ENCODE results near the gene PDZD2. TPM values are rescaled to one million over a fixed set of nuclear protein-coding genes. Genes with fewer than 3 reads are reported as not detected.

The PDZD2 gene
- total RNA-seq, 4 donors from 2014 or later: 10.2 to 15.0 (median 12.2) TPM

DNA sequence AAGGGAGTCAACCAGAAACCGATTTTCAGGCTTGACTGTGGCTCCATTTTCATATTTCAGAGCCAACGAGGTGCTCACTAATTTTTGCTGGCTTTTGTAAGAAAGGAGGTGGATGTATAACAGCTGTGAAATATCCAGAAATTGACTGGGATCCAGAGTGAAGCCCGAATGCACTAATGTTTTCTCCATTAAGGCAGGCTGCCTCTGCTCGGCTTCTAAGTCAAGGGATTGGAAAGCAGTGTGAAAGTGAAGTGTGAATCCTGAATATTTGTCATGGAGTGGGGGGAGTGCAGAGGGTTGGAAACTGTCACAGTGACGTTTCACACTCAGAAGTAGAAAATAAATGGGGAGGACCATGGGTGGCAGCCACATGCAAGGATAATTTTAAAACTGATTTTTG is 297.8 kb downstream of the PDZD2 start:
- Histone ChIP-seq H3K9me3 (no peaks in the 10 kb centered on the region), H3K27me3 (no peaks in the 10 kb centered on the region), H3K4me3 (peak overlapping the region in 3 of 4 donors; percentile 1 to 7 (median 4)), H3K4me1 (peaks cover 7 to 24% (median 16%) of the 10 kb centered on the region in 4 donors), H3K27ac (replicated peaks in 1 of 4) (no peak overlapping the region), H3K36me3 (no peaks in the 10 kb centered on the region)
- no peak for DNase-seq (ENCODE audit: extremely low spot score)
- whole genome bisulfite sequencing: 30% methylated on average over 5 of the region's 5 CpGs
- intact Hi-C loops (cut with DNase I): loop anchor here (5.0 kb wide), 1 partner anchor 91 kb away; no protein-coding TSS in a partner anchor
- no peak for TF ChIP-seq EP300 (IDR thresholded peaks at IDR 0.05)
- no peak for TF ChIP-seq POLR2A (IDR thresholded peaks at IDR 0.05; ENCODE audit: low read depth)
- TF ChIP-seq, protein P1, sequence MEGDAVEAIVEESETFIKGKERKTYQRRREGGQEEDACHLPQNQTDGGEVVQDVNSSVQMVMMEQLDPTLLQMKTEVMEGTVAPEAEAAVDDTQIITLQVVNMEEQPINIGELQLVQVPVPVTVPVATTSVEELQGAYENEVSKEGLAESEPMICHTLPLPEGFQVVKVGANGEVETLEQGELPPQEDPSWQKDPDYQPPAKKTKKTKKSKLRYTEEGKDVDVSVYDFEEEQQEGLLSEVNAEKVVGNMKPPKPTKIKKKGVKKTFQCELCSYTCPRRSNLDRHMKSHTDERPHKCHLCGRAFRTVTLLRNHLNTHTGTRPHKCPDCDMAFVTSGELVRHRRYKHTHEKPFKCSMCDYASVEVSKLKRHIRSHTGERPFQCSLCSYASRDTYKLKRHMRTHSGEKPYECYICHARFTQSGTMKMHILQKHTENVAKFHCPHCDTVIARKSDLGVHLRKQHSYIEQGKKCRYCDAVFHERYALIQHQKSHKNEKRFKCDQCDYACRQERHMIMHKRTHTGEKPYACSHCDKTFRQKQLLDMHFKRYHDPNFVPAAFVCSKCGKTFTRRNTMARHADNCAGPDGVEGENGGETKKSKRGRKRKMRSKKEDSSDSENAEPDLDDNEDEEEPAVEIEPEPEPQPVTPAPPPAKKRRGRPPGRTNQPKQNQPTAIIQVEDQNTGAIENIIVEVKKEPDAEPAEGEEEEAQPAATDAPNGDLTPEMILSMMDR (IDR thresholded peaks at IDR 0.05): no peak
- TF ChIP-seq POLR2AphosphoS5 (IDR thresholded peaks at IDR 0.05): no peak

DNA sequence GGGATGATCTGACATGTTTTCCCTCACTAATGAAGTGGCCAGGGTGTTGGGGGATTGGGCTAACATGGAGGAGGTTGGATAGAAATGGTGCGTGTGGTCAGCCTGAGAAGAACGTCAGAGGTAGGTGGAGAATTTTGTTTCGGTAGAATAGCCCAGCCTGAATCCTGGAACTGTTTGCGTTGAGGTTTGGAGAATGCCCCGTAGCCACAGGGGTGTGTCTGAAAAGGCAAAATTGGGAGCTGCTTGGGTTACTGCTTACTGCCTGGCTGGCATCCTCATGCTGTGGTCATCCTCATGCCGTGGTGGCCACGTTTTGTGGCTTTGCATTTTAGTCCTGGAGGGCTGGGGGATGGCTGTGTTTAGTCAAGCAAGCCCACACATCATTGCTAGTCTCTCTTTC is 298.3 kb downstream of the PDZD2 start:
- TF ChIP-seq EP300 (IDR thresholded peaks at IDR 0.05) (no peak), POLR2A (IDR thresholded peaks at IDR 0.05; ENCODE audit: low read depth) (no peak), POLR2AphosphoS5 (IDR thresholded peaks at IDR 0.05) (no peak)
- TF ChIP-seq, protein P1 (IDR thresholded peaks at IDR 0.05): no peak
- H3K4me3 ChIP-seq: peak overlapping the region in 2 of 4 donors; percentile 1 to 7
- intact Hi-C loops (cut with DNase I): loop anchor here (5.0 kb wide), 1 partner anchor 90 kb away; no protein-coding TSS in a partner anchor
- no peaks in the 10 kb centered on the region for H3K36me3 ChIP-seq
- H3K4me1 ChIP-seq: peaks cover 7 to 24% (median 16%) of the 10 kb centered on the region in 4 donors
- no peaks in the 10 kb centered on the region for H3K27me3 ChIP-seq
- WGBS: 80% methylated on average over 7 of the region's 7 CpGs
- no peak overlapping the region for H3K27ac ChIP-seq (replicated peaks in 1 of 4)
- H3K9me3 ChIP-seq: no peaks in the 10 kb centered on the region
- DNase-seq (ENCODE audit: extremely low spot score): no peak

DNA sequence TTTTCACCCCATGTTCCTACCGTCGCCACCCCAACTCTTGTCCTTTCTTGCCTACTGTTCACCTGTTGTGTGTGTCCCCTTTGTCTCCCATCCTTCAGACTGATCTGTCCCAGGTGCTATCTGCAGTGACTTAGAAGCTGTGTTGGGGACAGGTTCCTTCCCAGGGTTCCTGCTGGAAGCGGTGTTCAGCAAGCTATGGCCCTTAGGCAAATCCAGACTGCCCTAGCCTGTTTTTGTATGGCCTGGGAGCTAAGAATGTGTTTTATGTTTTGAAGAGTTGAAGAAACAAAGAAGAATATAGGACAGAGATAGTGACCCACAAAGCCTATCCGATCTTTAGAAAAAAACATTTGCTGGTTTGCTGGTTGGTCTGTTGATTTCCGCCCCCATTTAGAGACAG is 298.8 kb downstream of the PDZD2 start:
- no peak overlapping the region for H3K4me3 ChIP-seq
- intact Hi-C loops (cut with DNase I): loop anchor here (5.0 kb wide), 1 partner anchor 90 kb away; no protein-coding TSS in a partner anchor
- WGBS: 78% methylated on average over 5 of the region's 5 CpGs

DNA sequence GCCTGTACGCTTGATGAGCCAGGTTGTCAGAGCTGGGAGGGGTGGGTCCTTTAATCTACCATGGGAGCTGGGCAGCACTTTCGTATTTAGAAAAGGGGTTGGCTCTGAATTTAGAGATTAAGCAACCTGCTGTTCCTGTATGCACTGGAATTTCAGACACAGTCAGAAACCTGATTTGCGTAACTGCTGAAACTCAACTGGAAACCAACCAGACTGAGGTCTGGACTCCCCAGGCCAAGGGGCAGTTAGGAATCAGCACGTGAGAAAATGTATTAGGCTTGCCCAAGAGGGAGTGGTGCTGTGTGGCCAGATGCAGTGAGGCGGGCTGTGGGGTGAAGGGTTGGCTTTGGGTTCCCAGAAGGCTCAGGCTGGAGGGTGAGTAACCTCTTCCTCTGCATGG is 300.2 kb downstream of the PDZD2 start:
- Histone ChIP-seq H3K4me3 (no peak overlapping the region), H3K4me1 (peaks cover 7 to 24% (median 16%) of the 10 kb centered on the region in 4 donors), H3K9me3 (no peaks in the 10 kb centered on the region), H3K36me3 (no peaks in the 10 kb centered on the region), H3K27me3 (no peaks in the 10 kb centered on the region), H3K27ac (replicated peaks in 1 of 4) (no peak overlapping the region)
- DNase-seq (ENCODE audit: extremely low spot score): no peak
- 97% methylated on average over 4 of the region's 5 CpGs for WGBS
- no peak for TF ChIP-seq POLR2AphosphoS5 (IDR thresholded peaks at IDR 0.05)
- no peak for TF ChIP-seq EP300 (IDR thresholded peaks at IDR 0.05)
- TF ChIP-seq POLR2A (IDR thresholded peaks at IDR 0.05; ENCODE audit: low read depth): no peak
- TF ChIP-seq, protein P1 (IDR thresholded peaks at IDR 0.05): no peak
- intact Hi-C loops (cut with DNase I): loop anchor here (5.0 kb wide), 1 partner anchor 88 kb away; no protein-coding TSS in a partner anchor

More for the DNA sequence above, 298.8 kb downstream of the PDZD2 start:
- DNase-seq (ENCODE audit: extremely low spot score): no peak
- Histone ChIP-seq H3K9me3 (no peaks in the 10 kb centered on the region), H3K4me1 (peaks cover 7 to 24% (median 16%) of the 10 kb centered on the region in 4 donors), H3K36me3 (no peaks in the 10 kb centered on the region), H3K27ac (replicated peaks in 1 of 4) (peak overlapping the region in 1 of 4 donors; percentile 7), H3K27me3 (no peaks in the 10 kb centered on the region)
- TF ChIP-seq, protein P1 (IDR thresholded peaks at IDR 0.05): no peak
- TF ChIP-seq POLR2AphosphoS5 (IDR thresholded peaks at IDR 0.05) (no peak), EP300 (IDR thresholded peaks at IDR 0.05) (no peak)

All from esophagus muscularis mucosa (tissue), 4 donors.